Renal cortex interstitium (tissue), 11 donors: ENCODE results near the gene NXT1. TPM values are rescaled to one million over a fixed set of nuclear protein-coding genes. Genes with fewer than 3 reads are reported as not detected.

Experiments
- DNase-seq, 11 donors: peaks; one replicate each; pipeline ENCODE4 v3.0.0-alpha.2; 2013; ENCODE audit warnings: low read depth in 9 of 11, low spot score in 4 of 11; ENCODE audit errors: extremely low read depth in 1 of 11
- polyA plus RNA-seq, 3 donors: library from polyadenylated mRNA; unstranded; fragments of 120-200 nt; gene quantifications; one replicate each; pipeline ENCODE4 v1.2.1, GENCODE V29; 2013; ENCODE audit not compliant: insufficient read length in 3 of 3

The NXT1 gene
- polyA plus RNA-seq, 3 donors: 17.5 to 22.7 (median 19.1) TPM

DNA sequence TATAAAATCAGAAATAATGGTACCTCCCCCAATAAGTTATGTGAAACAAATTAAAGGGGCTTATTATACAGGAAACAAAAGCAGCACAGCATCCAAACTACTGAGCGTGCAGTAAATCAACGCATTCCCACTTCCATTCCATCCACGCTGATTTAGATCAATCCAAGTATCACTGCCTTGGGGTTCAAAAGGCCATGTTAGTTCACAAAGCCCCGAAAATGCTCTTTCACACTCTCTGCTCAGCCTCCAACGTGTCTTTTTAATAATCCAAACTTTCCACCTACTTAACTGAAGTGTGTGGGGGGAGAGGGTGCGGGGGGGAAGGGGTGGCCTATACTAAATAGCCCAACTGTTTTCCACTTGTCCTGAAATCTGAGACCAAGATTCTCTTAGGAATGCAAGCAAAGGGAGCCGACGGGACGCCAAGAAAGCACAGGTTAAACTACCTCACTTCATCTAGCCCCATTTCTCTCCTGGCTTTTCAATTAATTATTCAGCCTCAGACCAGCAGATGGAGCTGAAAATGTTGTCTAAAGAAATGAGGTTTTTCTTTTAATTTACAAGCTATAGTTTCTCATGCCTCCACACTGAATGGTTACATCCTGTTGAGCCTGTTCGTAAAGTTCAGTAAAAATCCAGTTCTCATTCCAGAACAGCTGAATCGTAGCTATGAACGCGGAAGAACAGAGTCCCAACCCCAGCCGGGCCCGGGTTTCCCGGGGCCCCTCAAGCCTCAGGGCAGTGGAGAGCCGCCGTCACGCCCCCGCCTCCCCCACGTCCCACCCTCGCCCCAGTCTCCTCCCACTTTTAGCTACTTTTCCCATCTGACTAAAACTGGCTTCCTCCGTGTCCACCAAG, 1.0 kb upstream of the NXT1 start:
- peak in 10 of 11 donors; percentile 64 to 83 (median 79) for DNase-seq

DNA sequence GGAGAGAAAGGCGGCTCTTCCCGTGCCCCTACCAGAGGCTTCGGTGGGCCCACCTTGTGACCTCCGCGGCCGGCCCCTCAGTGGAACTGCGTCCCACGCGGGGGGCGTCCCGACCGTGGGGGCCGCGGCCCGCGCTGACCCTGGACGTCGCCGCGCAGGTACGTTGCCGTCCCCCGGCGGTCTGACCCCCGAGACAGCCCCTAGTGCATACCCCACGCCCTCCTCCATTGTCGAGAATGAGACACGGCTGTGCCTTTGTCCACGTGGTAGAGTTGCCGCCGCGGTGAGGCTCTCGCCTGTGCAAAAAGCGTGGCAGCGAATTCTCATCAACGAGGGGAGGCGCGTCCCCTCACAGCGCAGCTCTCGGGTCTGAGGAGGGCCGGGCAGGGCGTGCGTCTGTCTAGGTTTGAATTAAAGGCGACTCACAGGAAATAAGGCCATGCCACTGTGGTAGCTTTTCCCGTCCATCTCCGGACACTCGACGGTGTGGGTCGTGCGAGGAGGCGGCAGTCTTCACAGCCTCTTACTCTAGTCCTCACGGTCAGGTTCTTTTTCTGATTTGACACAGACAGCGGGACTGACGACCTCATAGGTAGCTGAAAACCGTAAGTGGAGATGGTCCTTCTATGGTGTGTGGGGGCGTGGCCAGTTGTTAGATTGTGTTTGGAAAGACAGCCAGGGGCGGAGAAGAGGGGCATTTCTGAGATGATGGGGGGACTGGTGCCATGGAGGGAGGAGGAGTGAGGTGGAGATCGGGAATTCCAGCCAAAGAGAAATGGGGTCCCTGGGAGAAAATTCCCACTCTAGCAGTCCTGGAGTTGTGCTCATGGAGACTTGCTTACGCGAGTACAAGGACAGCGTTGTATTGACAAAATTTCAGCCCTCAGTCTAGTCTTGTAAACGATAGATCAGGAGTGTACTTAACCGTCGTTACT, 580 bp downstream of the NXT1 start:
- DNase-seq: peak in 5 of 11 donors; percentile 27 to 42 (median 34)

DNA sequence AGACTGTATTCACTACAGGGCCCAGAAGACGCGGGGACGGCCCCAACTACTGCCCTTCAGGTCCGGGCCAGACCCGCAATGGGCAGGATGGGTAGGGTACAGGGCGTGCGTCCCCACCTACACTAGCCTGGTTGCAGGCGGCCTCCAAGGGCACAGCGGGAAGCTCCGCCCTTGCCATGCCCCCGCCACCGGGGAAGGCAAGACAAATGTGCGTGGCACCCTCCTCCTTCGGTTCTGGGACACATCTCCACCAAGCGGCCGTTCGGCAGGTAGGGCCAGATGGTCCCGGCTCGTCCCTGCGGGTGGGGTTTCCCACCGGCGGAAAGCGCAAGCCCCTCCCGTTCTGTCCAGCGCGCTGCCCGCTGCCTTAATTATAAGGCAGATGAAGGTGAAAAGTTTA, 5.6 kb downstream of the NXT1 start:
- no peak for DNase-seq

GRCh38 chr20:23357767-23358562, 7.4 kb downstream of the NXT1 start:
- peak; percentile 96 to 99 (median 99) for DNase-seq

DNA sequence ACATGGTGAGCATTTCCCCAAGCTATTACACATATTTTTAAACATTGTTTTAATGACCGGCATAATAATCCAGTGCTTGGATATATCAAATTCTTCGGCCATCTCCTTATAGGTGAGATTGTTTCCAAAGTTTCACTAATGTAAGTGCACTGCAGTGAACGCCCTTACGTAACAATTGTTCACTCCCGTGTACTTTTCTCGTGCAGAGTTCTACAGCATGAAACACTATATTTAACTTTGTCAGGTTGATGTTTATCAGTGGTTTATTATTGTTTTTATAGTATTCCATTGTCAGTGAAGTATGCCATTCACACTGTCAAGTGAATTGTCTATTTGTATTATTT, 7.9 kb downstream of the NXT1 start:
- DNase-seq: no peak

GRCh38 chr20:23358923-23359593, 8.5 kb downstream of the NXT1 start:
- DNase-seq: no peak

GRCh38 chr20:23360531-23360930, 9.9 kb downstream of the NXT1 start:
- no peak for DNase-seq

GRCh38 chr20:23361119-23361475, 10.5 kb downstream of the NXT1 start:
- DNase-seq: no peak

DNA sequence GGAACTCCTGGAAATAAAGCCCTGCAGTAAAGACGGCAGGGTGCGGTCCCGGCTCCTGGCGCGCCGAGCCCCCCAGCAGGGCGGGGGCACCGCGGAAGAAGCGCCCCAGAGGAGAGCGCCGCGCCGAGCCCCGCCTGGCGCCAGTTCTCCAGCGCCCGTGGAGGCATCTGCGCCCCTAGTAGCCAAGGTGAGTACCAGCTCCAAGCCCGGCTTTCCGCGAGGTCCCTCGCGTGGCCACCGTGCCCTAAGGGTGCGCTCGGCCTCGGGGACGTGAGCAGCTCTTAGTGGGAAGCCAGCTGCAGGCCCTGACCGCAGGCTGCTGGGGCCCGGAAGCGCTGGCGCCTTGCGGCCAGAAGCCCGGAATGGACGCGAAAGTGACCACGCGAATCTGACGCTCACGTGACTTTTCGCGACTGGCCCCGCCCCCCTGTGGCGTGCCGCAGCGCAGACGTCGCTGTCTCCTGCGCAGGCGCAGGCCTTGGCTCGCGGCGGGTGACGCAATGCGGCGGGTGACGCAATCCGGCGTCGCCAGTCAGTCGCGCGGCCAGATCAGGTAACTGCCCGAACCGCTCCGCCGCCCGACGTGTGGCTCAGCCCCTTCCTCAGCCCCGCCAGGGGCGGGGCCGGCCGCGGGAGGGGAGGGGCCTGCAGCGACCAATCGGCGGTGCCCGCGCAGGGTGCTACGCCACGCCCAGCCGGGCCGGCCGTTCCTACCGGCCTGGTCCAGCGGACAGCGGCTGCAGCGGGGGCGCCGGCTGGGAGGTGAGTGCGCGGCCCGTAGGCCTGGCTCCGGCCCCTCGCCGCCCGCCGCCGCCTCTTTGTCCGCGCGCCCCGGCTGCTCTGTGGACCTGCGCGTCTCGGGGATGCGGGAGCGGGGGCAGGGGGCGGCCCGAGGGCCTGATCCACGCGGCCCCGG, 11.1 kb downstream of the NXT1 start, which contains the start of gene GZF1:
TSS of gene GZF1 (plus strand) at position 707 of the 916 bp plus-strand sequence. CDS start 2,202 bp downstream, outside the sequence.
- peak; percentile 94 to 99 (median 97) for DNase-seq

DNA sequence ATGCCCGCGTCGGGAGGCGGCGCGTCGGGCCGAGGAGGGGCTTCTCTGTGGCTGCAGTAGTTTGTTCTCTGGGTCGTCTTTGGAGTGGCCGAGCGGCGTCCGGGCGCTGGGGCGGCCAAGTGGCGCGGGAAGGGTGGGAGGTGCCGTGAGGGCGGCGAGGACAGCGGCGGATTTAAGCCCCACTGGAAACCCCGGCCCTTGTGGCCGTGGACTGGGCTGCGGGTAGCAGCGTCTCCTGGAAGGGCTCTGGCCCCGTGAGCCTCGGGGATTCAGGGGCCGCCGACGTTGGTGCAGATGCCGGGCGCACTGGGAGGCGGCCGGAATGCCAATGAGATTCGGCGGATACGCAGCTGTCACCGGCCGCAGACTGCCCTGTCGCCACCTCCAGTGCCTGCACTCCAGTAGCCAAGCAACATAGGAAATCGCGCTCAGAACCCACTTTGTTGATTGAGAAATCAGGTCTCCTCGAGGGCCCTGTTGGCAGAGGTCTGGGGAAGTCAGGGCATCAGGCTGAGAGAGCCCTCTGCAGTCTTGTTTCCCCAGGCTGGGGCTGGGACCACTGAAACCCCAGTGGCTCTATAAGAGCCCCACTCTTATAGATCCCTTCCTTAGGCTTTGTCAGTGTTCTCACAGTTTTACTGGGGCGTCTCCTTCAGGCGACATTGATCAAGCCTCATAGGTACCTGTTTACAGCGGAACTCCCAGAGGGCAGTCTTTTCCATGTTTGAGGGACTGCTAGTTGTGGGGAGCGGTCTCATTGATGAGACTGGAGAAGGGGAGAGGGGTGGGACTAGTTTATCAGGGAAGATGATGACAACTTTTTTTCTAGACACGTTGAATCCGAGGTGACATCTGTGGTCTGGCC, 12.0 kb downstream of the NXT1 start:
- peak in 2 of 11 donors; percentile 21 to 31 for DNase-seq

GRCh38 chr20:23363257-23363649, 12.7 kb downstream of the NXT1 start:
- DNase-seq: no peak

DNA sequence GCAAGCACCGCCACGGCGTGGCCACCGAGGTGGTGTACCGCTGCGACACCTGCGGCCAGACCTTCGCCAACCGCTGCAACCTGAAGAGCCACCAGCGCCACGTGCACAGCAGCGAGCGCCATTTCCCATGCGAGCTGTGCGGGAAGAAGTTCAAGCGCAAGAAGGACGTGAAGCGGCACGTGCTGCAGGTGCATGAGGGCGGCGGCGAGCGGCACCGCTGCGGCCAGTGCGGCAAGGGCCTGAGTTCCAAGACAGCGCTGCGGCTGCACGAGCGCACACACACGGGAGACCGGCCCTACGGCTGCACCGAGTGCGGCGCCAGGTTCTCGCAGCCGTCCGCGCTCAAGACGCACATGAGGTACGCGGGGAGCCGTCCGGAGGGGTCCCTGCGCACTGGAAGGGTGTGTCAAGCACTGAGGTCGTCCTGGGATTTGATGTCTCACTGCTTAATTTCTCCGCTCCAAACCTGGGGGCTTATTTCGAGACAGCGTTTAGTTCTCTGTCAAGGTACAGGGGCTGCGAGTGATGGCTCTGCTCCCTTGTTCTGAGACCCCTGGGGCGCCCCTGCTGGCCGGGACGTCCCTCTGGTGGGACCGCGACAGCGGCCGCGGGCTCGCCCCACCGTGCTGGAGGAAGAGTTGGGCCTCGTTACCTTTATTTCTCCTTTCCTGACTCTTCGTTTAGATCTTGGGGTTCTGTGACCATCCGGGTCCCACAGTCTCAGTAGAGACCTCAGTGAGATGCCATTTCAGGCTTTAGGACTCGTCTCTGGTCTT, 15.0 kb downstream of the NXT1 start:
- DNase-seq: no peak

DNA sequence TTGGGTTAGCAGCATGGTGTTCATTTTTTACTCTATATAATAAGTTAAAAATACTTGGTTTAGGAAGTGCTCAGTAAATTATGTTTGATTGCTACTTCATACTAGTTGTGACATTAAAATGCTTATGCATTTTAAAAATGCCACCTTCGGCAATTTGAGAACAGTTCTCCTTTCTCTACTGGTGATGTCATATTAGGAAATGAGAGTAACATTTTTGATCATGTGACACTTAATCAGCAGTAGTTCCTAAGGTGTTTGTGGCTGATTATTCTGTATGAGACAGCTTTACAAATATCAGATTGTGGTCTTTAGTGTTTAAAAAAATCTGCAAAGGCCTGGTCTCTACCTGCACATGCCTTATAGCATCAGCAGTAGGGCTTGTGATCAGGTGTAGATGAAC, 15.8 kb downstream of the NXT1 start:
- DNase-seq: no peak

- no peak for DNase-seq
Measured at GRCh38 chr20:23367770-23368169, 17.2 kb downstream of the NXT1 start.

DNA sequence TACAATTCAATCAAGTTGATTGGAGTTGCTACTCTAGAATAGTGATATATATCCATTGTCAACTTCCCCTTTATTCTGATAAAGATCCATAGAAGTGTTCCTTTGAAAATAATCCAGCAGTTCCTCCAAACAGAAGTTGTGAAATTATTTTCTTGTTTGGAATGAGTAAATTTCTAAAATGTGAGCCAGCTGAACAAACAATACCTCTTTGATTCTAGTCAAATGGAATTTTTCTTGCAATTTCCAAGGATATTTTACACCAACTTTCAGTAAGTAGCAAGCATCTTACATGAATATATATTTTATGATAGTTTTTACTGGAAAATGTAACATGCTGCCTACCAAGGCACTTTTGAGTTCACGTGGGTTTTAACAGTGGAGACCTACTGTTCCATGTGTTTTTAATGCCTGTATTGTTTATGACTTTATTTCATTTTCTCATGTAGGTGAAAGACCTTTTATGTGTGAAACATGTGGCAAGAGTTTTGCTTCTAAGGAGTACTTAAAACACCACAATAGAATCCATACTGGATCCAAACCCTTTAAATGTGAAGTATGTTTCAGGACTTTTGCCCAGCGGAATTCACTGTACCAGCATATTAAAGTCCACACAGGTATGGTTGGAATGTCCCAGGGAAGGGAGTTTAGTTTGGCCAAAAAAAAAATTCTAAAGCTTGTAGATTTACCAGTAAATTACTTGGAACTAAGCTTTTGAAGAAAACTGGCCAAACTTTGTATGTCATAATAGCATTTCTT, 17.9 kb downstream of the NXT1 start:
- no peak for DNase-seq
